HG03520 (cell line): Measurements from ENCODE around the gene PDE7B.
"Not testable (repeated sequence)": the region's sequence is repeated elsewhere in the genome, so short reads cannot be mapped to it uniquely, and the experiment has no call there.

Source experiments
- ATAC-seq: cut with Tn5 transposase; IDR thresholded peaks from one replicate; pipeline ENCODE4 v1.9.1; 2021; ENCODE audit warnings: mild to moderate bottlenecking, moderate library complexity; ENCODE audit not compliant: unreplicated experiment

PDE7B gene

GRCh38 chr6:136090929-136091328, 239.4 kb downstream of the PDE7B start:
- ATAC-seq: no peak

GRCh38 chr6:136092897-136093296, 241.4 kb downstream of the PDE7B start:
- ATAC-seq: no peak

GRCh38 chr6:136093835-136094234, 242.3 kb downstream of the PDE7B start:
- ATAC-seq: no peak

DNA sequence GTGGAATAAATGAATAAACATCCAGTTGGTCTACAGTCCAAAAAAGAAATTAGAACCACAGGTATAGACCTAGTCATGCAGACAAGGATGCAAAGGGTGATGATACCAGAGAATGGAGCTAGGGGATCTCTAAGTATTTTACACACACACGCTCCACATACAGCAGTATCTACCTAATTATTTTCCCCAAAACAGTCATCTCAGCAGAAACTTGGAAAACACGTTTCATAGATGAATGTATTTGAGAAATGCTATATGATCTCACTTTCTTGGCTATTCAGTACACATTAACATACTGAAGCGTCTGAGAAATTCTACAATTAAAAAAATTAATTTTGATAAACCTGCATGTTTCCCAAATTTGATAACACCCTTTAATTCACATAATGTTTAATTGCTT, 243.3 kb downstream of the PDE7B start:
- no peak for ATAC-seq

GRCh38 chr6:136095986-136096385, 244.5 kb downstream of the PDE7B start:
- no peak for ATAC-seq

DNA sequence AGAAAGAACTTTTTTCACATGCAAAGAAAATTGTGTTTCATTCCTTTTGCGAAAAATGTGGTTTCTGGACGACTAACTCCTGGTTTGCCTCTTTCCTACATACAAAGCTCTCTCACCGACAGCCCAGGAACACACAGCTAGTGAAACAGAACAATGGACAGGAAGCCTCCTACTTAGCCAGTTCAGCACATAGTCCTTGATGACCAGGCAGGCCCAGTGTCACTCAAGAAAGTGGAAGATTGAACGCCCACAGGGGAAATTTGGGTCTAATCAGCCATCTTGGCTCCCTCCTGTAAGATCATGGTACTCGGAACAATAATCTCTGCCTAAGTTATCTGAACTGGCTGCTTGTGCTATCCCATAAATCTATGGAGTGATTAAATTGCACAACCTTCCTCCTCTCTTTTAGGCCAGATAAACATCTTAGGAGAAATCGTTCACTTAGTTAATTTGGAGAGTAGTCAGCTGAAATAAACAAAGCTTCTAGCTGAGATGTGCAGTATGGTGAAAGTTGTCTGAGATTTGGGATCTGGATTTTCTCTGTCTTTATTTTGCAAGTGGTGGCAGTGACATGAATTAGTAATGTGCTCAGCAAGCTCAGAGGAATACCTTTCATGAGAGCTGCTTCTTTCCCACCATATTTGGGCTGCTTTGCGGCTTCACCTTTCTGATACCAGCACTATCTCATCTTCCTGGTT, 251.6 kb downstream of the PDE7B start:
- no peak for ATAC-seq

- no peak for ATAC-seq
Observed at GRCh38 chr6:136103763-136104311, 252.3 kb downstream of the PDE7B start.

GRCh38 chr6:136104556-136104955, 253.1 kb downstream of the PDE7B start:
- no peak for ATAC-seq

DNA sequence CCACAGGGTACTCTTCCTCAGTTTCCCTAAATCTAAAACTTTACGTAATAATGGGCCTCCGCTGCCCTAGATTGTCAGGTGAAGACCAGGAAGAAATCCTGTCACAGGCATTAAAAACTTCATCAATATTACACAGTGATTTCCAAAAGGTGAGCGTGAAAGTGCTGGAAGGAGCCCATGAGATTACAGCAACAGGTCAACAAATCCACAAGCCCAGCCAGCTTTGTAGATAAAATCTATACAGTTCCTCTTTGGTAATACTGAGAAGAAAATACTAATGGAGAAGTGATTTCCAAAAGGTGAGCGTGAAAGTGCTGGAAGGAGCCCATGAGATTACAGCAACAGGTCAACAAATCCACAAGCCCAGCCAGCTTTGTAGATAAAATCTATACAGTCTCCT, 254.3 kb downstream of the PDE7B start:
- not testable (repeated sequence) for ATAC-seq

GRCh38 chr6:136108361-136108945, 257.0 kb downstream of the PDE7B start:
- ATAC-seq: no peak

DNA sequence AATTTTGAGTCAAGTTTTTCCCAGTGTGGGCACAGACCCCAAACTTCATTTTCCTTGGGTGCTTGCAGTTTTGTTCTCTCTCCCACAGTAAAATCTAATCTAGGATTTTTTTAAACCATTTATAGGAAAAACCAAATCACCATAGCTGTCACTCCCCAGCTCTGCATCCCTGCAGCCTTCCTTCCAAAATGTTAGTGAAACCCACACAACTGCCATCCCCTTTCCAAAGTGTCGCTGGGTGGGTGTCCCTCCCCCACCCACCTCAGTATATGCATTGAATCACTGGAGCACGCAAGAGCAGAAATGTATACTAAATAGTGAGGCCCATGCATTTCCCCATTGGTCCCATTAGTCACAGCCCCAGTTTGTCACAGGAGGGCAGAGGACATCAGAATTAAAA, 260.3 kb downstream of the PDE7B start:
- ATAC-seq: no peak

GRCh38 chr6:136112262-136112661, 260.8 kb downstream of the PDE7B start:
- ATAC-seq: no peak

DNA sequence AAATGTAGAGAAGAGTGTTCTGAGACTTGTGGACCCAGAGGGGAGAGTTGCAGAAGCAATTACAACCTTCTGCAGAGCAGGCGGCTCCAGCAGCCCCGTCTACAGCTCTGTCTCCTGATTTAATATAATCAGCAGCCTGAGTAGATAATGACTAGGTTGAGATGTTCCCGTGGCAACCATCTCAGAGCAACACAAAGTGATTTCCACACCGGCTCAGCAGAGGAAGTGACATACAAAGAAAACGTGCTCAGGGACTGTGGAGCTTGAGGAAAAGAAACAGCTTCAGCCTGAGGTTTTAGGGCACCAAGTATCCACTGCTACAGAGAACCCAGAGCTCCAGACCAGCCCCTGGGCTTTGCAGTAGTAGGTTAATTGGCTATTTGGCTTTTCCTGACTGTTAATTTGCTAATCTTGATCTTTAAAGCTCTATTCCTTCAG, 262.3 kb downstream of the PDE7B start:
- ATAC-seq: no peak

DNA sequence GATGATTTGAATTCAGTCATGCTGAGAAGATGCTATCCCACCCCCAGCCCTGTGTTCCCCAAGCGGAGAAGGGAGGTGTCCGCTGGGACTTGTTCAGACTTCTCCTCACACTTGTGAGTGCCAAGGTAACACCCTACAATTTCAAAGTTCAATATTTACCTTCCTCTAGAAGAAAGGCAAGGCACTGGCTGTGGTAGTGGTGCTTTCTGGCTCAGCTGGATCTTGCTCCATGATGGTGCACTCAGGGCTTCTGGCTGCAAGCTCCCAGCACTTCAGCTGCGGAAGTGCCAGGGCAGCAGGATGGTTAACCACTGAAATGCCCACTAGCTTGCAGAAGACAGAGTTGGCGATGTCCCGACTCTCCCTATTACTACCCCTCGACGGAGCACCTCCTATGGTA, 263.2 kb downstream of the PDE7B start:
- ATAC-seq: no peak

GRCh38 chr6:136115941-136116340, 264.4 kb downstream of the PDE7B start:
- no peak for ATAC-seq

- ATAC-seq: no peak
Observed at GRCh38 chr6:136117081-136117480, 265.6 kb downstream of the PDE7B start.

GRCh38 chr6:136118787-136119186, 267.3 kb downstream of the PDE7B start:
- no peak for ATAC-seq

- ATAC-seq: no peak
Observed at GRCh38 chr6:136123468-136123867, 272.0 kb downstream of the PDE7B start.

DNA sequence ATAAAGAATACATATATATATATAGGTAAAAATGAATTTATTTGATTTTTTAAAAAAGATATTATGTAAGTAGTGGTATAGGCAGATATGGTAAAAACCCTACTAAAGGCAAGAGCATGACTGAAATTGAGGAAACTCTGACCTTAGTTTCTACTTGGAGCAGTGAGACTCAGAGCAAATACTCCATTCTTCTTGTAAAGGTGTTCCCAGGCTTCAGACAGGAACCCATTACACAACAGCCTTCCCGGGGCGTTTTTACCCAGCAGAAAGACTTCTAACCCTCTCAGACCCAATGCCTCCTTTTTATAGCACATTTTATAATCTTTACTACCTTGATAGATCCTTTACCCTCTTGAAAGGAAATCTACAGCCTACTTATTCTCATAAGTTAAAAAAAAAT, 274.1 kb downstream of the PDE7B start:
- ATAC-seq: no peak

DNA sequence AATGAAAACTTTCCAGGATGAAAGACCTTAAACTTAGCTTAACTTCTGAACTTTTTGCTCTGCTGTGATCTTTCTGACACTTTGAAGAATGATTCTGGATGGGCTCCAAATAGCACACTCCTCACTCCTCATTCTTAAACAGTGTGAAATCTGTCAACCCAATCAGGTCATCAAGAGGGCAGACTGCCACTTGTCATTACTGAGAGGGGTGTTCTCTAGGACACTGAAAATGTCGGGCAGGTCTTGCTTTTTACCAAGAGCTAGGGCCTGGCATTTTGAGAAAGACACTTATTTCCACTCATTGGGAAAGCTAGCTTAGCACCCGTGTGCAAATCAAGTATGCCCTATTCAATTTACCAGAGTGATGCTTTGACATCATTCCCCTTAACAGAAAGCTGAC, 276.4 kb downstream of the PDE7B start:
- no peak for ATAC-seq

DNA sequence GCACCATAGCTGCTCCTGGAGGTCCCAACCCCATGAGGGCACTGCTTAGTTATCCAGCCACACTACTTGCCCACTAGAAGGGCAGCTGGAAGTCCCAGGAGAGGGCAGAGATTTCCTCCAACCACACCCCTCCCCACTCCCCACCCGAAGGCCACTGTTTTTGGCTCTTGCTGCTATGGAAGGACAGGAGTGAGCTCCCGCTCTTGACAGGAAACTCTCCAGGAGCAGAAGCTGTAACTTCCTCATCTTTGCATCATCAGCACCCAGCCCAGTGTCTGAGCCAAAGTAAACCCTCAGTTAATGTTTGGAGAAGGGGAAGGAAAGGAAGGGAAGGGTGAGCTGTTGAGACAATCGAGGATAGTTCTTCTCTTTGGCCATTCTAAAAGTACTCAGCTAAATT, 277.9 kb downstream of the PDE7B start:
- no peak for ATAC-seq

DNA sequence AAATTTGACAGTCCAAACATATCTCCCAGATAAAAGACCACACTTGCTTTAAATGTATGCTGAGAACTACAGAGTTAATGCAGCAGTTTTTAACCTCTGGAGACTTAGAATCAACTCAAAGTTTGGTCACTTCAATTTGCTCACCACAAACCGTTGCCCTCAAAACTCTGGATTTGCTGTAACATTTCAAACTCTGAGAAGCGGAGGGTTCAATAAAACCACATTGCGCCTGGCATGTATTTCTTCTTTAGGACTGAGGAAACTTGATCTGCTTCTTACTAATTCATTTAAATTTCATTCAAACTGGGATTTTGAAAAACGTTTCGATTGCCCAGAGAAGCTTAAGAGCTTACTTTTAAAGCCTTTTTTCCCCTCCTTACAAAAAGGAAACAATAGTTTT, 282.8 kb downstream of the PDE7B start:
- no peak for ATAC-seq

- ATAC-seq: no peak
Observed at GRCh38 chr6:136134751-136135150, 283.2 kb downstream of the PDE7B start.
